Neural cell (in vitro differentiated cells): ENCODE results near the gene NEBL. TPM values are rescaled to one million over a fixed set of nuclear protein-coding genes. Genes with fewer than 3 reads are reported as not detected.

Experiments used
- H2AFZ ChIP-seq: fragments of 200-600, 300-800 bp; sonication (generic), shearing (Covaris generic); 2 replicates; pipeline ENCODE4 v1.6.0; 2014; ENCODE audit warnings: low read depth, mild to moderate bottlenecking, antibody characterized with exemption, low read length, moderate library complexity
- H3F3A ChIP-seq: fragments of 200-600 bp; shearing (Covaris generic); 2 replicates; pipeline ENCODE4 v1.6.1; 2016; ENCODE audit warnings: mild to moderate bottlenecking, moderate library complexity, mixed read lengths, antibody characterized with exemption, low read length; ENCODE audit not compliant: insufficient read depth, poor library complexity, severe bottlenecking
- H3K27ac ChIP-seq: fragments of 200-600, 300-800 bp; sonication (generic), shearing (Covaris generic); 2 replicates; pipeline ENCODE4 v1.5.1; 2014; ENCODE audit warnings: mild to moderate bottlenecking, low read length, moderate library complexity
- H3K27me3 ChIP-seq: fragments of 300-800, 200-600 bp; sonication (generic), shearing (Covaris generic); 2 replicates; pipeline ENCODE4 v1.6.0; 2014; ENCODE audit warnings: mild to moderate bottlenecking, low read depth, low read length, moderate library complexity; ENCODE audit not compliant: insufficient read depth
- H3K36me3 ChIP-seq: fragments of 300-800, 200-600 bp; sonication (generic), shearing (Covaris generic); 2 replicates; pipeline ENCODE4 v1.5.1; 2014; ENCODE audit warnings: mild to moderate bottlenecking, antibody characterized with exemption, low read length, moderate library complexity; ENCODE audit not compliant: insufficient read depth
- H3K4me2 ChIP-seq: fragments of 300-800, 200-600 bp; sonication (generic), shearing (Covaris generic); 2 replicates; pipeline ENCODE4 v1.6.0; 2014; ENCODE audit warnings: mild to moderate bottlenecking, low read length
- H3K4me3 ChIP-seq: fragments of 300-800, 200-600 bp; sonication (generic), shearing (Covaris generic); 2 replicates; pipeline ENCODE4 v1.5.1; 2014; ENCODE audit warnings: mild to moderate bottlenecking, low read length, moderate library complexity
- H3K79me2 ChIP-seq: fragments of 200-600 bp; shearing (Covaris generic); replicated peaks from 2 replicates; pipeline ENCODE4 v1.6.0; 2014; ENCODE audit warnings: mild to moderate bottlenecking, low read length, moderate library complexity; ENCODE audit not compliant: insufficient read depth
- H3K9ac ChIP-seq: fragments of 300-800, 200-600 bp; sonication (generic), shearing (Covaris generic); 2 replicates; pipeline ENCODE4 v1.6.1; 2016; ENCODE audit warnings: mild to moderate bottlenecking, low read length, mixed read lengths
- H3K9me2 ChIP-seq: fragments of 200-600 bp; shearing (Covaris generic); 2 replicates; pipeline ENCODE4 v1.6.1; 2016; ENCODE audit warnings: mild to moderate bottlenecking, low read length, mixed read lengths; ENCODE audit not compliant: insufficient read depth
- H3K9me3 ChIP-seq: fragments of 200-600, 300-800 bp; sonication (generic), shearing (Covaris generic); 2 replicates; pipeline ENCODE4 v1.6.1; 2016; ENCODE audit warnings: mild to moderate bottlenecking, mixed run types, low read length, moderate library complexity, mixed read lengths
- H4K20me1 ChIP-seq: fragments of 200-600 bp; shearing (Covaris generic); 2 replicates; pipeline ENCODE4 v1.6.1; 2016; ENCODE audit warnings: mild to moderate bottlenecking, mixed run types; ENCODE audit not compliant: insufficient read depth
- CTCF ChIP-seq: fragments of 450-650 bp; IDR thresholded peaks from 2 replicates; pipeline ENCODE4 v1.5.1; 2014; ENCODE audit warnings: antibody characterized with exemption, mild to moderate bottlenecking, moderate library complexity; ENCODE audit not compliant: poor library complexity, severe bottlenecking
- EP300 ChIP-seq: fragments of 450-650 bp; conservative IDR thresholded peaks from 2 replicates; pipeline ENCODE4 v1.6.1; 2014; ENCODE audit warnings: antibody characterized with exemption, mild to moderate bottlenecking, moderate library complexity; ENCODE audit not compliant: poor library complexity, severe bottlenecking
- EZH2 ChIP-seq: fragments of 200-600, 300-800 bp; shearing (Covaris generic), sonication (generic); IDR thresholded peaks from 2 replicates; pipeline ENCODE4 v1.6.1; 2014; ENCODE audit warnings: antibody characterized with exemption, low read length, borderline replicate concordance, mild to moderate bottlenecking; ENCODE audit not compliant: insufficient read depth, poor library complexity, severe bottlenecking
- MXI1 ChIP-seq: fragments of 450-650 bp; conservative IDR thresholded peaks from 2 replicates; pipeline ENCODE4 v1.6.1; 2014; ENCODE audit warnings: antibody characterized with exemption, mild to moderate bottlenecking; ENCODE audit not compliant: poor library complexity, severe bottlenecking
- POLR2AphosphoS5 ChIP-seq: IDR thresholded peaks from 2 replicates; pipeline ENCODE4 v1.6.1; 2012
- RAD21 ChIP-seq: fragments of 450-650 bp; conservative IDR thresholded peaks from 2 replicates; pipeline ENCODE4 v1.6.1; 2014; ENCODE audit warnings: antibody characterized with exemption, mild to moderate bottlenecking, moderate library complexity
- REST ChIP-seq: IDR thresholded peaks from 2 replicates; pipeline ENCODE4 v1.6.1; 2012; ENCODE audit warnings: borderline replicate concordance
- SMC3 ChIP-seq: fragments of 450-650 bp; conservative IDR thresholded peaks from 2 replicates; pipeline ENCODE4 v1.6.1; 2014; ENCODE audit warnings: antibody characterized with exemption, mild to moderate bottlenecking, moderate library complexity; ENCODE audit not compliant: poor library complexity
- TAF1 ChIP-seq: IDR thresholded peaks from 2 replicates; pipeline ENCODE4 v1.6.1; 2012; ENCODE audit warnings: low read depth
- polyA plus RNA-seq: library from polyadenylated mRNA; depleted of rRNA; stranded (reverse); fragments of >200 nt; gene quantifications from 2 replicates; pipeline ENCODE4 v1.2.3, GENCODE V29; 2014

The NEBL gene
- polyA plus RNA-seq, 1 donor from 2014 or later: 16.3 TPM

GRCh38 chr10:20890491-20891337 lies 6.4 kb downstream of the NEBL start:
- Histone ChIP-seq H3K4me2 (no peak overlapping the region), H2AFZ (no peak overlapping the region), H3K4me3 (no peak overlapping the region), H3K27ac (no peak overlapping the region), H3K9ac (no peak overlapping the region), H3K79me2 (no peaks in the 10 kb centered on the region), H3K9me2 (no peaks in the 10 kb centered on the region), H3F3A (no peaks in the 10 kb centered on the region), H3K27me3 (no peaks in the 10 kb centered on the region), H3K36me3 (no peaks in the 10 kb centered on the region), H4K20me1 (no peaks in the 10 kb centered on the region), H3K9me3 (no peaks in the 10 kb centered on the region)
- TF ChIP-seq SMC3 (no peak), CTCF (no peak), EZH2 (no peak), POLR2AphosphoS5 (no peak), EP300 (no peak), RAD21 (no peak), REST (no peak), MXI1 (no peak), TAF1 (no peak)

GRCh38 chr10:20890009-20890408 lies 7.1 kb downstream of the NEBL start:
- no peak overlapping the region for H2AFZ ChIP-seq
- no peaks in the 10 kb centered on the region for H3K79me2 ChIP-seq
- no peaks in the 10 kb centered on the region for H3K36me3 ChIP-seq
- H3K9me2 ChIP-seq: no peaks in the 10 kb centered on the region
- H3F3A ChIP-seq: no peaks in the 10 kb centered on the region
- no peaks in the 10 kb centered on the region for H4K20me1 ChIP-seq
- no peak overlapping the region for H3K9ac ChIP-seq
- H3K27me3 ChIP-seq: no peaks in the 10 kb centered on the region
- H3K4me3 ChIP-seq: no peak overlapping the region
- no peak overlapping the region for H3K27ac ChIP-seq
- H3K4me2 ChIP-seq: no peak overlapping the region
- H3K9me3 ChIP-seq: no peaks in the 10 kb centered on the region
- TF ChIP-seq TAF1: no peak
- no peak for TF ChIP-seq POLR2AphosphoS5
- TF ChIP-seq RAD21: no peak
- no peak for TF ChIP-seq SMC3
- no peak for TF ChIP-seq REST
